Glutamatergic neuron (in vitro differentiated cells): ENCODE data around the gene INTS2. TPM values are rescaled to one million over a fixed set of nuclear protein-coding genes. Genes with fewer than 3 reads are reported as not detected.

Experiments used
- DNase-seq: peaks from one replicate; pipeline ENCODE4 v3.0.0; 2022
- H3K27ac Mint-ChIP-seq: one replicate; pipeline ENCODE4 v1.8.0; 2020; ENCODE audit warnings: mild to moderate bottlenecking, mixed read lengths, inconsistent platforms; ENCODE audit not compliant: unreplicated experiment
- H3K27me3 Mint-ChIP-seq: one replicate; pipeline ENCODE4 v1.8.0; 2020; ENCODE audit warnings: mild to moderate bottlenecking, moderate library complexity, mixed read lengths, inconsistent platforms; ENCODE audit not compliant: unreplicated experiment
- H3K36me3 Mint-ChIP-seq: one replicate; pipeline ENCODE4 v1.8.0; 2020; ENCODE audit warnings: mild to moderate bottlenecking, mixed read lengths, inconsistent platforms; ENCODE audit not compliant: unreplicated experiment
- H3K4me1 Mint-ChIP-seq: one replicate; pipeline ENCODE4 v1.8.0; 2020; ENCODE audit warnings: mild to moderate bottlenecking, low read depth, mixed read lengths, inconsistent platforms; ENCODE audit not compliant: unreplicated experiment
- H3K4me3 Mint-ChIP-seq: one replicate; pipeline ENCODE4 v1.8.0; 2020; ENCODE audit warnings: mild to moderate bottlenecking, mixed read lengths, inconsistent platforms; ENCODE audit not compliant: unreplicated experiment
- H3K9me3 Mint-ChIP-seq: one replicate; pipeline ENCODE4 v1.8.0; 2020; ENCODE audit warnings: mild to moderate bottlenecking, moderate library complexity, mixed read lengths, inconsistent platforms; ENCODE audit not compliant: unreplicated experiment
- CTCF ChIP-seq: fragments of 200-600 bp; sonication (generic); IDR thresholded peaks from one replicate; pipeline ENCODE4 v1.5.0; 2021; ENCODE audit not compliant: partially characterized antibody, unreplicated experiment
- total RNA-seq: library from RNA; stranded (reverse); fragmentation: NEBNext Ultra II Directional; extraction: Animal tissue kit (Norgen Biotek cat#: 25700); gene quantifications from one replicate; pipeline ENCODE4 v1.2.1, GENCODE V29; 2021; ENCODE audit not compliant: unreplicated experiment

Gene INTS2
- total RNA-seq, 1 donor from 2014 or later, result 16.9 TPM

GRCh38 chr17:61968757-61969156 lies 41.0 kb upstream of the INTS2 start:
- no peak for DNase-seq
- Mint-ChIP-seq H3K27ac (no peak overlapping the region), H3K27me3 (no peaks in the 10 kb centered on the region), H3K9me3 (peaks cover 1% of the 10 kb centered on the region), H3K4me1 (peaks cover 4% of the 10 kb centered on the region), H3K4me3 (no peak overlapping the region), H3K36me3 (no peaks in the 10 kb centered on the region)
- no peak for TF ChIP-seq CTCF

- Mint-ChIP-seq H3K27ac (no peak overlapping the region), H3K4me3 (no peak overlapping the region), H3K4me1 (peaks cover 4% of the 10 kb centered on the region), H3K27me3 (no peaks in the 10 kb centered on the region), H3K9me3 (peaks cover 1% of the 10 kb centered on the region), H3K36me3 (no peaks in the 10 kb centered on the region)
- no peak for DNase-seq
- TF ChIP-seq CTCF, result no peak
These were observed 39.9 kb upstream of the INTS2 start for GRCh38 chr17:61967729-61968128.

- Mint-ChIP-seq H3K36me3 (no peaks in the 10 kb centered on the region), H3K4me1 (peaks cover 4% of the 10 kb centered on the region), H3K27me3 (no peaks in the 10 kb centered on the region), H3K4me3 (no peak overlapping the region), H3K9me3 (peaks cover 1% of the 10 kb centered on the region), H3K27ac (no peak overlapping the region)
- no peak for DNase-seq
- TF ChIP-seq CTCF, result no peak
These were observed 38.4 kb upstream of the INTS2 start for GRCh38 chr17:61966191-61966590.

- H3K27ac Mint-ChIP-seq, result no peak overlapping the region
- no peaks in the 10 kb centered on the region for H3K4me1 Mint-ChIP-seq
- no peaks in the 10 kb centered on the region for H3K9me3 Mint-ChIP-seq
- TF ChIP-seq CTCF, result no peak
- no peaks in the 10 kb centered on the region for H3K27me3 Mint-ChIP-seq
- DNase-seq, result no peak
- H3K36me3 Mint-ChIP-seq, result no peaks in the 10 kb centered on the region
- H3K4me3 Mint-ChIP-seq, result no peak overlapping the region
These were observed 27.8 kb upstream of the INTS2 start for GRCh38 chr17:61955619-61956018.

GRCh38 chr17:61947367-61948078 lies 19.7 kb upstream of the INTS2 start:
- Mint-ChIP-seq H3K27me3 (peaks cover 2% of the 10 kb centered on the region), H3K4me3 (no peak overlapping the region), H3K27ac (no peak overlapping the region), H3K4me1 (no peaks in the 10 kb centered on the region), H3K9me3 (no peaks in the 10 kb centered on the region), H3K36me3 (no peaks in the 10 kb centered on the region)
- no peak for TF ChIP-seq CTCF
- no peak for DNase-seq
